ENCODE results near the gene MAJIN.

The MAJIN gene

DNA sequence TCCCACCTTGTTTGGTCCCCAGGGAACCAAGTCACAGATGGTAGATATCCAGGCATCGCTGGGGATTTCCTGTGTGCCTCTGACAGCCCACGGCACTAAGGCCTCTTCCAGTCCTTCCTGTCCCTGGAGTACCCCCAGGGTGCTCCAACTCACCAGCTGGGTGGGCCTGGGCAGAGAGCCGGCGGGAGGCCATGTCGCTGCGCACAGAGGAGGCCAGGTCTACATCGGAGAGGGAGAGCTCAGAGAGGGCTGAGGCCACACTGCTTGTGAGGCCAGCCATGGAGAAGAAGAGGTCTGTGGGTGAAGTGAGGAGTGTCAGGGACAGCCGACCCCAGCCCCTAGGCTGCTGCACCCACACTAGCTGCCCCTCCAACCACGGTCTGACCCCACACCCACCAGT is 60.2 kb downstream of the MAJIN start:
- no peak for DNase-seq (ENCODE audit: low spot score)

DNA sequence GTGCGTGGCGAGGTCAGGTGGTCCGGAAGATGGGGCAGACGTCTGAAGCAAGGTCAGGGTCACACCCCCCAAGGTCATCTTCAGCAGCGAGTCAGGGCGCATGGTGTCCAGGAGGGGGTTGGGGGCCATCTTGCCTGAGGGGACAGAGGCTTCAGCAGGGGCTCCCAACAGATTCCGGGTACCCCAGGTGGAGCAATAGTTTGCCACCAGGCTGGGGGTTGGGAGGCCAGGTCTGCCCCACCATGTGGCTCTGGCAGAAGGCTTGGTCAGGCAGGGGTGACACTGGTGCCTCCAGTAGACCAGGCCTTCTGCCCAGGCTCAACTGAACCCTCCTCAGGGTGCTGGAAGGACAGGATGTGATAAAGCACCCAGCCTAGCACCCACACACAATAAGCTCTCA is 60.8 kb downstream of the MAJIN start:
- no peak for DNase-seq (ENCODE audit: low spot score)

DNA sequence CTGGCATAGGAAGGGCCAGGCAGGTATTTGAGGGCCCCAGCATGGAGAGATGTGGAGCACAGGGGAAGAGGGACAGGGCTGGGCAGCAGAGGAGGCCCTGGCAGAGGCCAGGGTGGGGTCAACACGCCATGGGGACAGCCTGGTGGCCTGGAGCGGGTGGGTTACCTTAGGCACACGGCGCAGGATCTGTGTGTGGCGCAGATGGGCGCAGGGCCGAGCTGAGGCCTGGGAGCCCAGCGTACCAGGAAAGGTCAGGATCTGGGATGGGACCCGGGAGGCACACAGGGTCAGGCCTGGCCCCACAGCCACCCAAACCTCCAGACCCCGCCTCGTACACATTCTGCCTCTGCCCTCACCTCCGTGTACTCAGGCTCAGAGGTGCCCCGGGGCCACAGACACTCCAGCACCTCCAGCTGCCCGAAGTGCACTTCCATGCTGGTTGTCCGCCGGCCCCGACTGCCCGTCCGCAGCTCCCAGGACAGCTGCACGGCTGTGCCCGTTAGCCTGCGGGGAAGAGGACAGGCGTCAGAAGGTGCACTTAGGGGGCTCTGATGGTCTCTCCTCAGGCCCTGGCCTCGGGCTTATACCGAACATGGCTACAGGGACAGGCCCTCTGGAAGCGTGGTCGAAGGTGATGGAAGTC is 61.3 kb downstream of the MAJIN start:
- DNase-seq (ENCODE audit: low spot score) = no peak

DNA sequence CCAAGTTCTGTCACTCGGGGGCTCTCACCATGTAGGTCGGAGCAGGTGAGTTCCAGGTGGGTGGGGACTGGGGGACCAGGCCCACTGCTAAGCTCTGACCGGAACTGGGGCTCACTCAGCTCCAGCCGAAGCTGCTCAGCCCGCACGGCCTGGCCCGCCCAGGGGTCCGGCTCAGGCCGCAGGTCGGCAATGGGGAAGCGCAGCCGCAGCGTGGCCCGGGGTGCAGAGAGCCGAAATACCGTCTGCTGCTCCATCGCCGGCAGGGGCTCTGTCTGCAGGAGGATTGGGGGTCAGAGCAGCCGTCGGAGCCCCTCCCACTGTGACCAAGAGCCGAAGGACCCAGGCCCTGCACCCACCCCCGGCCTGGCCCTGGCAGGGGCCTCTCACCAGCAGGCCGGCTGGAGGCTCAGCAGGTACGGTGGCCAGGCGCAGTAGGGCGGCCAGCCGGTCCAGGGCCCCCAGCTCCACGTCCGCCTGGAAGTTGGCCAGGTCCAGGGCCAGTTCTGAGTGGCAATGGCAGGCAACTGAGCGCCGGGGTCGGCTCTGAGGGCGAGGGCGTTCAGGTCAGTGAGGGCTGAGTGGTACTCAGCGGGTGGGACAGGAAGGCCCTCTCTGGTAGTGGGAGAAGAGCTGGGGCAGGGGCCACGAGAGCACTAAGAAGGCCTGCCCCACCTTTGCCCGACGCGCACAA is 62.1 kb downstream of the MAJIN start:
- no peak for DNase-seq (ENCODE audit: low spot score)

DNA sequence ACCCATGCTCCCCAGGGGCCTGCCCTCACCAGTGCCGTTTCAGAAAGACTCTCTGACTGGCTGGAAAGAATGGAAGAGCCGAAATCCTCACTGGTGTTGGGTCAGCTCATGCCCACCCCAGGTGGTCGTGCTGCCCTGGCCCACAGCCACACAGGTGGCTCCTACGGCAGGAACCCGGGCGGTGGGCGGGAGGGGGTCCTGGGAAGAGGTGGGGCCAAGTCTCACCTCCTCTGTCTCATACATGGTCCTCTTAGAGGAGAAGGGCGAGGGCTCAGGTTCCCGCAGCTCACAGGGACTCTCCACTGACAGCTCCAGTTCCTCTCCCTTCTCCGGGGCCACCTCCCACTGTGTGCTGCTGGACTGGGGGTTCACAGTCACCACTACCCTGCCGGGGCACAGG is 63.1 kb downstream of the MAJIN start:
- no peak for DNase-seq (ENCODE audit: low spot score)

DNA sequence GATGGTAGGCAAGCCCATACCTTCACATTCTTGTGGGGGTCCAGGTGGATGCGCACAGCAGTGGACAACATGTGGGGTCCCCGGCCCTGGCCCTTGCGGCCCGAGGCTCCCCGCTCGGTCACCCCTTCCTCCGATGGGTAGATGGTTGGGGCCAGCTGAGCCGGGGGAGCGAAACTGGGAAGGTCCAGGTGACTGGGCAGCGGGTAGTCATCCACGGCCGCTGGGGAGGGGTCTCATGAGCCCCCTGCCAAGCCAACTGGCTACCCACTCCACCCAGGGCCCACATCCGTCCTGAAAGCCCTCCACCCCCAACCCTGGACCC is 65.6 kb downstream of the MAJIN start:
- DNase-seq (ENCODE audit: low spot score) = no peak

DNA sequence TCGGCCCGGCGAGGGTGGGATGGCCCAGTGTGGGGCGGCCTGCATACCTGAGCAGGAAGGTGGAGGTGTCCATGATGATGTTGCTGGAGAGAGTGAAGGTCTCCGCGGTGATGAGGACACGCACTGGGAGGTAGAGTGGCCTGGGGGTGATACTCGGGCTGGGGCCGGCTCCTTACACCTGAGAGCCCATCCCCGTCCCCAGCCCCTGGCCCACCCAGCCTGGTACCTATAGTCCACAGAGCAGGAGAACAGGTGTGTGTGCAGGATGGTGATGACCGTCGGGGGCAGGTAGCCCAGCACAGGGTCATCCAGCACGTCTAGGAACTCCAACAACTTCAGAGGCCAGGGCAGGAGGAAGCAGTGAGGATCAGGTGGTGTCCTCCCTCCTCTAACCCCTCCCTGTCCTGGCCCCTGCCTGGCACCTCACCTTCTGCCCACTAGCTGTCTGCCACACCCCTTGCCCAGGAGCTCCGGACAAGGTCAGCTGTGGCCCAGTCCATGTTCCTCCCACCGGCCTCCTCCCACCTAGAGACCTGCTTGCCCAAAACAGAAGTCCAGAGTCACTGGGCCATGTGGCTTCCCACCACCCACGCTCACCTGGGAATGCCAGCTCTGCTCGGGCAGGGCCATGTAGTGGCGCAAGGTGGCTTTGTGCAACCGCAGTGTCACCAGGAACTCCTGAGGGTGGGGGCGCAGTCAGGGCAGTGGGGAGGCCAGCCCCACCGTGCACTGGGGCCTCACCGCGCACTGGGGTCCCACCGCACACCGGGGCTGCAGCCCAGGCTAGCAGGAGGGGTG is 66.2 kb downstream of the MAJIN start:
- no peak for DNase-seq (ENCODE audit: low spot score)

DNA sequence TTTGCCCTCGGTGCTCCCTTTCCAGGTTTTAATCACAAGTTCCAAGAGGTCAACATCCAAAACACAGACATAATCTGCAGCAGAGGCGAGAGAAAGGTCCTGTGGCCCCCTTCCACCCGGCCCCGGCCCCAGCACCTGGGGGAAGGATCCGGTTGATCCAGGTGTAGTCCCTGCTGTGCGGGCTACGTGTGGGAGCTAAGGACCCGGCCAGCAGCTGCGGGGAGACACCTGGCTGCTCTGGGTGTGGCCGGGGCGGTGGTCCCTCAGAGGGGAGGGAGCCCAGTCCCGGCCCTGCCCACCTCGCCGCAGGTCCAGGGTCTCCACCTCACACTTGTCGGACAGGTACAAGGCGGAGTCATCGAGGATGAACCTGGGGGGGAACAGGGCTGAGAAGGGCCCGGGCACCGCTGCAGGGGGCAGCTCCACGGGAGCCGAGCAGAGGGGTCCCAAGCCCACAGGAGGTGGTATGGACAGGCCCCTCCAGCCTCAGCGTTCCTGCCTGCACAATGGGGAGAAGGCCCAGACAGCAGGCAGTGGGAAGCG is 68.5 kb downstream of the MAJIN start:
- no peak for DNase-seq (ENCODE audit: low spot score)

DNA sequence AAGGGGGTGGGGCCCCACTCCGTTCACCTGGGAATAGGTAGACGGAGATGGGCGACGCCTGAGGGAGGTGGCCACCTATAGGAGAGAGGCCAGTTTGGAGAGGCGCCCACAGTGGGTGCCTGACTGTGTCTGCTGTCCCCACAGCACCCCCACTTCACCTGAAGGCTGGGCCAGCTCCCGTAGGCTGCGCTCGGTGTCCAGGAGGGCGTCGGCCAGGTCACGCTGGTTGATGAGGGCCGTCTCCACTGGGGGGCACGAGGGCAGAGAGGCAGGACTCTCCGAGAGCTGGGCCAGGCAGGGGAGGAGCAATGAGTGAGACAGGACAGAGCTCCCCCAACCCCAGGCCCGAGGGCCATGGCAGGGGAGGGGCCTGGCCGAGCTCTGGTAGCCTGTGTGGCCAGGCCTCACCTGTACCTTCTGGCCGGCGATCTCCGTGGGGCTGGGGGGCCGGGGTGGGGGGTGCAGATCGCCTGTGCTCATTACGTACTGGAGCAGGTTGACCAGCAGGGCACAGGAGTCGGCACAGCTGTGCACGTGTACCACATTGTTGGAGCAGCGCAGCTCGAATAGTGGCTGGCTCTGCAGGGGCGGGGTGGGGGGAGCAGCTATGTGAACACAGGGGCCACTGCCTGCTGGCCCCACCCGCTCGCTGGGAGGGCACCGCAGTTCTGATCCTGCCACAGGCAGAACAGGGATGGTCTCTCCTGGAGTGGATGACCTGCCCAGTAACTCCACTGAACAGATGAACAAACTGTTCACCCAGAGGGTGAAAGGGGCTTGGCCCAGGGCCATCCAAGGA is 69.6 kb downstream of the MAJIN start:
- DNase-seq (ENCODE audit: low spot score) = no peak

DNA sequence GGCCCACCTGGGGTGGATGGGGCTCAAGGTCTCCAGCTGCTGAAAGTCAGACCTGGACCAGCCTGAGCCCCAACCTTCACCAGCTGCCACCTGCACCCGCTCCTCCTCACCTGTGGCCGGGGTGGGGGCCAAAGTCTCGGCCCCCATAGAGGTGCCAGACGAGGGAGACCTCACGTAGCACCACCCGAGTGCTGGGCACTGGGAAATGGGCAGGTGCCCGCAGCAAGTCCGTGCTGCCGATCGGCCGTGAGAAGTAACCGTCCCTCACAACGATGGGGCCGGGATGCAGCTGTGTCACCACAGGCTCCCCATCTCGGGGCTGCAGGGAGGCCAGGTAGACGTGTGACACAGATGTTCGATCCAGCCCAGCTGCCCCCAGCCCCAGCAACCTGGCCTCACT is 71.1 kb downstream of the MAJIN start:
- no peak for DNase-seq (ENCODE audit: low spot score)

DNA sequence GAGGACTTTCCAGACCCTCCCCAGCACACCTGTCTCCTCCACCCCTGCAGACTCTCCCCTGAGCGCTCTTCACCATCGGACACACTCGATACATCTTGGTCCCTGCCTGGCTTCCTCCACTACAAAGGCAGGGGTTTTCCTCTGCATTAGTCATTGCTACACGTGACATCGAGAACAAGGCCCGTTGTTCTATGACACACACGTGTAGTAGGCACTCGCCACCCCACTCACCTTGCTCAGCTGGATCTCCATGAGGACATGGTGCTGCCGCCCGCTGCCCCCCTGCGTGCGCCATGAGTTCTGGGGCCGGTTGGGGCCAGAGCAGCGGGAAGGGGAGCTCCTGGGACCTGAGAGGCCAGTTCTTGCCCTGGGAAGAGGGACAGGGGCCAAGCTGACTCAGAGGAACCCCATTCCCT is 71.6 kb downstream of the MAJIN start:
- DNase-seq (ENCODE audit: low spot score) = no peak

DNA sequence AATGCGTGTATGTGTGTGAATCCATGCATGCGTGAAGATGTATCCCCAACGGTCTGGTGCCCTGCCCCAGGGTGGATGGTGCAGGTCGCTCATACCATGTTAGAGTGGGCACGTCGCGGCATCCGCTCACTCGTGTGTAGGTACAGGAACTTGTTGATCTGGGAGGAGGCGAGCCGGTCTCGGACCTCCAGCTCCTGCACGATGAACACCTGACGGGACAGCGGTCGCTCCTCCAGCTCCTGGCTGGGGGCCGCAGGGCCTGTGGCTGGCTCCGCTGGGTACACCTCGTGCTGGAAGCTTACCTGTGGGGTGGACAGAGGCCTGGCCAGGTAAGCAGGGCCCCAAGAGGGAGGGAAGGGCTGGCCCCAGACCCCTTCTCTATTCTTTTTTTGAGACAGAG is 73.4 kb downstream of the MAJIN start:
- no peak for DNase-seq (ENCODE audit: low spot score)

DNA sequence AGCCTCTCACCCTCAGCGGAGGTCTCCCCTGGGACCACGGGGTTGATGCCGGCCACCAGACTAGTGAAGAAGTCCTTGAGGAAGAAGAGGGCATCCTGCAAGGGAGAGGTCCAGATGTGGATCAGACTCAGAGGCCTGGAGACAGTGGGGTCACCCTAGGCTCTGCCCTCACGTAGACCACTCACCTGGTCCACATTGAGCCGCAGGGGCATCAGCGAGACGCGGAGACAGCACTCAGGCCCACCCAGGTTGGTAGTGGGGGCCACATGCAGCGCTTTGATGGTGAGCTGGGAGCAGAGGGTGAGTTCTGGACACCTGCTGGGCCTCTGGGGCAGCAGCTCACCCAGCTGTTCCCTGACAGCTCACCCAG is 73.8 kb downstream of the MAJIN start:
- no peak for DNase-seq (ENCODE audit: low spot score)

DNA sequence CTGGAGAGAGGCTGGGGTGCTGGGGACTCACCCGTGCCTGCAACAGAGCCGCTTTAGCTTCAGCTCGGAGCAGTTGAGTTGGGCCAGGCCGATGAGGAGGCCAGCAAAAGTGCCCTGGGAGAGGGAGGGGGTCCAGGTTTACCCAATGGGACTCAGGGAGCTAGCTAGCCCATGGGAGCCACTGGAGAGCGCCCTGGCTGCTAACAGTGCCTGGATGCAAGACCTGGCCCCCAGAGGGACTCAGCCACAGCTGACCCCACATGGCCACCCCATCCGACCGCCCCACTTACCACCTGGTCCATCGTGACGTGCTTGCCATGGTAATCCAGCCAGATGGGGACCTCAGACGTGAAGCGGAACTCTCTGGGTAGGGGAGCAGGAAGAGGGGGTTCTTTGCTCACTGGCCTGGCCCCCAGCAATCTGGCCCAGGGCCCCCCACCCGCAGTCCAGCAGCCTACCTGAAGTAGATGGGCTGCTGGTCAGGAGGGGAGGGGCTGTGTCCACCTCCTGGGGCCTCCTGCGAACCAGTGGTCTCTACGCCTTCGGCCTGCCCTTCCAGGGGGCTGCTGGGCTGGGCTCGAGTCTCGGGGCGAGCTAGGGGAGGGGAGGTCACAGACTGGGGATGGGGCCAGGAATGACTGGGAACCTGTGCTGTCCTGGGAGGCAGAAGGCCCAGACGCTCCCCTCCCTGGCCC is 74.4 kb downstream of the MAJIN start:
- DNase-seq (ENCODE audit: low spot score) = no peak

DNA sequence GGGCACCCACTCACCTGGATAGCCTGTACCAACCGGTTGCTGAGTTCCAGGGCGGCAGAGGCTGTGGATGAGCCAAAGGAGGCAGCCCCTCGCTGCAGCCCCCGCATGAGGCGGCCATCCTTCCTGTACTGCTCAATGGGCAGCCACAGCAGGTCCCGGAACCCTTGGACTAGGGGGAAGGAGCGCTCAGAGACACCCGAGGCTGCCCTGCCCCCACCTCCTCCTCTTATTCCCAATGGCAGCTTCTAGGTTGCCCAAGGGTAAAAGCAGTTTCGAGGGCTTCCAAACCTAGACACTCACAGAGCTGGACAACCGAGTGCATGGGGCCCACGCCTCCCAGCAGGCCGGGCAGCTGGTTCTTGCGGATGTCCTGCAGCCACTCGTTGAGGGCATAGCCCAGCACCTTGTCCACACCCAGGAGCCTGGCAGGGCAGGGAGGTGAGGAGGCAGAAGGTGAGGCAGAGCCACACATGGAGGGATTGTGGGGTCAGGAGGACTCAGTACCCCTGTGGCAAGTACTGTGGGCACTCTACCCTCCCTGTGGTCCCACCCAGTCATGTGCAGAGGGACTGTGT is 75.4 kb downstream of the MAJIN start:
- DNase-seq (ENCODE audit: low spot score) = no peak

DNA sequence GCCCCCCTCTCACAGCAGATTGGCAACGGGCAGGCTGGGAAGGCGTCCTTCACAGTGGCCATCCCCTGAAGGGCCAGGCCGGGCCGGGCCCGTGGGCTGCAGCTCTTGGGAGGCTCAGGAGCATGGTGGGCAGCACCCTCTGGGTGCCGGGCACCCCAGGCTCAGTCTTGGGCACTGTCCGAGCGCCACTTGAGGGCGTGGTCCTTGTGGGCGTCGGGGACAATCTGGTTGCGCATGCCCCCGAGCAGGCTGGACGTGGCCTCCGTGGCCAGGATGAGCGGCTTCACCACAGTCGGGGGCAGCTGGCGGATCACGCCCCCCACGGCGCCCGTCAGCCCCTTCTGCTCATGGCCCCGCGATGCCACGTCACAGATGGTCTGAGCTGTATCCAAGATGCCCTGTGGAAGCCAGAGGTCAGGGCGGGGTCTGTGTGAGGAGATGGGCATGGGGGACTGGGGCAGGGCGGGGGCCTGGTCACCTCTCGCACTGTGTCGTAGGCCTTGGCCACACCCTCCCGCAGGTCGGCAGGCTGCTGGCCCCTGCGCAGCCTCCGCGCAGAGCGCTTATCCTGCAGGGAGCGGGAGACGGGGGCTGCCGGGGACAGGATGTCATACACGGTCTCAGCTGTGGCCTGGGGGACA is 77.0 kb downstream of the MAJIN start:
- no peak for DNase-seq (ENCODE audit: low spot score)

DNA sequence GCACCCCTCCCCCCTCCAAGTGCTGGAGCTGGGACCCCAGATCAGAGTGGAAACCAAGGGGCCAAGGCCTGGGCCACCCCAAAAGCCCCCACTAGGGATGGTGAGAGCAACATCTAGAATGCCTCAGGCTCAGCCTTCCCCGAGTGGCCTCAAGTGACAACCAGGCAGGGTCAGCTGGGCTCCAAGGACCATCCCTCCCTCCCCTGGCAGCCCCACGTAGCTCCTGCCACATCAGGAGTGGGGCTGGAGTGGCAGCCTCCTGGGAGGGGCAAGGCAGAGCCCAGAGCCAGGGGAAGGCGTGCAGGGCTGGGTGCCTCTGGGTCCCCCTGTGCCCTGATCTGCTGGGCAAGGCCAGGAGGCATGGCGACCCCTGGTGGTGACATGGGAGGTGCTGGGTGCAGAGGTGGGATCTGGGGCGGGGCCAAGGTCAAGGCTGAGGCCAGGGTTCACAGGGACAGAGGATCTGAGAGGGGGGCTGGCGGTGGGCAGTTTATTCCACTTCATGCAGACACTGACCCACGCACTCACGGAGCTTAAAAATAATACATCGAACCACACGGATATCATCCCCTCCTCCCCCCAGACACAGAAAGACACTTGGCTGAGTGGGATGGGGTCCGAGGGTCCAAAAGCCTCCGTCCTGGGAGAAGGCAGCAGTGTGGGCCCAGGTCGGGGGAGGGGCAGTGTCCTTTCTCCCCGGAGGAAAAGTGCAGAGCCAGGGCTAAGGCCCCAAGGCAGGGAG is 77.7 kb downstream of the MAJIN start:
- peak; percentile 49 for DNase-seq (ENCODE audit: low spot score)

DNA sequence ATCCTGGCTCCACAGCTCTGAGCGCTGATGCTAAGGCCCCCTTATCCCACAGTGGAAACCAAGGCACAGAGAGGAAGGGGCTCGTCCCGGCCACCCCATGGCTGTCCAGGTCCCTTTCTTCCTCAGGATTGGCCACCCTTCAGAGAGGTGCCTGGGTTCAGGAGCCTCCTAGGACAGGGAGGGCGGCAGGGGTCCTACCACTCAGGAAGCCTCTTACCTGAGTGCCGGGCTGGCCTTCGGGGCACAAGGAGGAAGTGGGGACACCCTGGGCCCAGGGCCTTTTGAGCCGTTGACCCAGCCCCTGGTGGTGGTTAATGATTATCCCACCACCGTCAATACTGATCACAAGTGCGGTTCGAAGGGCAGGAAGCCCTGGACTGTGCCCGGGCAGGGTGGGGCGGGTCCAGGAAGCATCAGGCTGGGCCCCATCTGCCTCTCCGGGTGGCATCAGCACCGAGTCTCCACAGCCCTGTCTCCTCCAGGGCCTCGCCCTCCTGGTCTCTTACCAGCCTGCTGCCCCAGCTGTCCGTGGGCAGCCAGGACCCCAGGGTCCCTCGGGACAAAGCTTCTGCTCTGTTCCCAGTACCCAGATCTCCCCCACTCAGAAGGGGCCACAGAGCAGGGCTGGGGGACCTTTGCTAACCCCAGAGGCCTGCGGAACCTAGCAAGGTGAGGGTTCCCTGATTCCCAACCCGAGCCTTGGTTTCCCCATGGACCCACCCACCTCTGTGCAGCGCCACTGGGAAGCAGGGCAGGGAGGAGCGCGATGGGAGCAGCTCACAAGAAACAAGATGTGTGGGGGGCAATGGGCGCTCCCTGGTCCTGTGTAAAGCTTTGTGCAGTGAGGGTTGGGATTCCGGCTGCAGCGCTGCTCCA is 78.5 kb downstream of the MAJIN start:
- no peak for DNase-seq (ENCODE audit: low spot score)

DNA sequence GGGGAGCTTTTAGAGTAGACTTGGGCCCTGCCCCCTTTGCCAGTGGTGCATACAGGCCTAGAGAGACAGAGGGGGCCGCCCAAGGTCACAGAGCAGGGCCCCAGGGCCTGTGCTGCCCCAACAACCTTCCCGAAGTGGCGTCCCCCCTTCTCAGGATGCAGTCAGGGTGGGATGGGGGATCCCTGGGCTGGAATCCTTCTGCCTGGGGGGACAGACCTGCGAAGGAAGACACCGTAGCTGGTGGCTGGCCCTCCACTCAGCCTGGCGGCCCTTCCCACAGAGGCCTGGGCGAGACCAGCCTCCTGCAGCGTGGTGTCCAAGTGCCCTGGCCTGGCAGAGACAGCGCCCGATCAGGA is 79.1 kb downstream of the MAJIN start:
- DNase-seq (ENCODE audit: low spot score) = no peak
